H1 (cell line): ENCODE data around the gene CCDC74A. TPM values are rescaled to one million over a fixed set of nuclear protein-coding genes. Genes with fewer than 3 reads are reported as not detected.
"Not testable (repeated sequence)": the region's sequence is repeated elsewhere in the genome, so short reads cannot be mapped to it uniquely, and the experiment has no call there.

Experiments
- CTCF ChIA-PET: fragments of 300-600 bp; sonication (Branson Sonifier 250); formaldehyde crosslinking; loops from one replicate; lab custom pipeline; 2021; ENCODE audit not compliant: partially characterized antibody; lab: Charles Lee
- POLR2A ChIA-PET: fragments of 300-600 bp; sonication (Branson Sonifier 250); formaldehyde crosslinking; loops from one replicate; lab custom pipeline; 2021; ENCODE audit warnings: inconsistent platforms; ENCODE audit not compliant: partially characterized antibody; lab: Charles Lee
- DNase-seq, 2 experiments: peaks; one replicate each; pipeline versions ENCODE4 v3.0.0 to v3.0.0-alpha.2; 2010 to 2022; ENCODE audit warnings: low spot score in 2 of 2, low read depth in 1 of 2, mixed read lengths in 1 of 2
- FAIRE-seq: peaks from 2 replicates; lab custom pipeline; 2011; peaks lifted over from hg19 to GRCh38; lab: Jason Lieb, UNC
- H2AFZ ChIP-seq: 2 replicates; pipeline ENCODE4 v1.8.1; 2012; ENCODE audit warnings: low read length, inconsistent platforms
- H2AK5ac ChIP-seq: 2 replicates; pipeline ENCODE4 v1.6.1; 2013; ENCODE audit warnings: low read depth, low read length
- H2BK120ac ChIP-seq: replicated peaks from 2 replicates; pipeline ENCODE3; 2013; ENCODE audit warnings: low read depth, low read length, inconsistent platforms
- H2BK12ac ChIP-seq: 2 replicates; pipeline ENCODE4 v1.6.1; 2013; ENCODE audit warnings: low read depth, low read length
- H2BK15ac ChIP-seq: 2 replicates; pipeline ENCODE4 v1.6.1; 2013; ENCODE audit warnings: low read length
- H2BK20ac ChIP-seq: 2 replicates; pipeline ENCODE4 v1.6.1; 2013; ENCODE audit warnings: low read length
- H2BK5ac ChIP-seq: 2 replicates; pipeline ENCODE4 v1.6.1; 2013; ENCODE audit warnings: low read depth, low read length
- H3K14ac ChIP-seq: 2 replicates; pipeline ENCODE4 v1.6.1; 2013; ENCODE audit warnings: inconsistent platforms; ENCODE audit not compliant: insufficient read length
- H3K18ac ChIP-seq: 2 replicates; pipeline ENCODE4 v1.6.1; 2013; ENCODE audit warnings: low read length; ENCODE audit errors: extremely low read depth
- H3K23ac ChIP-seq: 2 replicates; pipeline ENCODE4 v1.6.1; 2013; ENCODE audit warnings: inconsistent platforms; ENCODE audit not compliant: insufficient read length
- H3K23me2 ChIP-seq: 2 replicates; pipeline ENCODE4 v1.6.1; 2013; ENCODE audit warnings: low read depth, low read length
- H3K27ac ChIP-seq: 2 replicates; pipeline ENCODE4 v1.6.1; 2011; ENCODE audit warnings: low read depth, low read length, inconsistent platforms
- H3K27me3 ChIP-seq, 4 experiments: replicated peaks in 1 of 4; 1 replicate in 1 of 4; 2 replicates in 3 of 4; pipeline versions ENCODE4 v1.6.1 to v1.8.1; 2011 to 2013; ENCODE audit warnings: low read length in 3 of 4, mild to moderate bottlenecking in 3 of 4, inconsistent platforms in 2 of 4, mixed read lengths in 2 of 4, moderate library complexity in 1 of 4; ENCODE audit not compliant: control insufficient read depth in 3 of 4, insufficient read depth in 3 of 4; ENCODE audit errors: extremely low read depth in 1 of 4
- H3K36me3 ChIP-seq, 4 experiments: 2 replicates each; pipeline versions ENCODE4 v1.6.1 to v1.8.1; 2011 to 2013; ENCODE audit warnings: mild to moderate bottlenecking in 4 of 4, low read length in 3 of 4, moderate library complexity in 2 of 4, control low read depth in 1 of 4, inconsistent platforms in 1 of 4; ENCODE audit not compliant: insufficient read depth in 4 of 4, control insufficient read depth in 2 of 4
- H3K4ac ChIP-seq: replicated peaks from 2 replicates; pipeline ENCODE3; 2013; ENCODE audit warnings: low read length, low read depth, mixed read lengths, inconsistent platforms; ENCODE audit not compliant: insufficient read length
- H3K4me1 ChIP-seq, 4 experiments: replicated peaks in 1 of 4; 1 replicate in 1 of 4; 2 replicates in 3 of 4; pipeline versions ENCODE4 v1.6.1 to v1.8.1; 2011 to 2013; ENCODE audit warnings: low read length in 3 of 4, inconsistent platforms in 2 of 4, mixed read lengths in 1 of 4; ENCODE audit not compliant: insufficient read depth in 4 of 4, control insufficient read depth in 3 of 4
- H3K4me2 ChIP-seq, 2 experiments: 2 replicates each; pipeline versions ENCODE4 v1.6.1 to v1.8.1; 2011 to 2013; ENCODE audit warnings: low read depth in 2 of 2, low read length in 2 of 2, control low read depth in 1 of 2, inconsistent platforms in 1 of 2, mild to moderate bottlenecking in 1 of 2; ENCODE audit not compliant: insufficient read depth in 1 of 2
- H3K4me3 ChIP-seq, 4 experiments: fragments of 200-600, 300-600 bp in 1 of 4; sonication (generic), shearing (Covaris generic), sonication (Bioruptor Twin) in 1 of 4; 2 replicates each; pipeline versions ENCODE4 v1.5.1 to v1.8.1; 2011 to 2016; ENCODE audit warnings: low read length in 4 of 4, low read depth in 3 of 4, control low read depth in 2 of 4, inconsistent platforms in 2 of 4, mild to moderate bottlenecking in 2 of 4, mixed read lengths in 1 of 4, moderate library complexity in 1 of 4; ENCODE audit not compliant: insufficient read depth in 2 of 4; ENCODE audit errors: extremely low read depth in 1 of 4
- H3K56ac ChIP-seq: replicated peaks from 2 replicates; pipeline ENCODE3; 2013; ENCODE audit warnings: low read depth, mild to moderate bottlenecking, mixed read lengths, low read length, inconsistent platforms; ENCODE audit not compliant: insufficient read length
- H3K79me1 ChIP-seq: 2 replicates; pipeline ENCODE4 v1.6.1; 2013; ENCODE audit warnings: low read depth, low read length, control low read depth
- H3K79me2 ChIP-seq, 2 experiments: 2 replicates each; pipeline versions ENCODE4 v1.6.1 to v1.8.1; 2012 to 2013; ENCODE audit warnings: low read length in 2 of 2, mild to moderate bottlenecking in 2 of 2, inconsistent platforms in 1 of 2; ENCODE audit not compliant: insufficient read depth in 2 of 2, control insufficient read depth in 1 of 2
- H3K9ac ChIP-seq, 4 experiments: replicated peaks in 1 of 4; 1 replicate in 1 of 4; 2 replicates in 3 of 4; pipeline versions ENCODE4 v1.6.1 to v1.8.1; 2011 to 2013; ENCODE audit warnings: low read depth in 3 of 4, low read length in 3 of 4, control low read depth in 2 of 4, mild to moderate bottlenecking in 2 of 4, moderate library complexity in 2 of 4, inconsistent platforms in 1 of 4; ENCODE audit errors: extremely low read depth in 1 of 4
- H3K9me3 ChIP-seq, 2 experiments: 2 replicates each; pipeline versions ENCODE4 v1.6.1 to v1.8.1; 2012 to 2013; ENCODE audit warnings: mild to moderate bottlenecking in 2 of 2, moderate library complexity in 2 of 2, control low read depth in 1 of 2, inconsistent platforms in 1 of 2, low read depth in 1 of 2, low read length in 1 of 2, mixed read lengths in 1 of 2; ENCODE audit not compliant: insufficient read depth in 2 of 2
- H4K20me1 ChIP-seq, 2 experiments: replicated peaks in 1 of 2; 2 replicates each; pipeline versions ENCODE3 to v1.8.1; 2011 to 2013; ENCODE audit warnings: inconsistent platforms in 2 of 2, low read length in 2 of 2, mild to moderate bottlenecking in 1 of 2; ENCODE audit not compliant: insufficient read depth in 2 of 2, control insufficient read depth in 1 of 2
- H4K5ac ChIP-seq: 2 replicates; pipeline ENCODE4 v1.6.1; 2013; ENCODE audit warnings: low read length, low read depth, mixed read lengths, inconsistent platforms; ENCODE audit not compliant: insufficient read length
- H4K8ac ChIP-seq: 2 replicates; pipeline ENCODE4 v1.8.0; 2013; ENCODE audit warnings: mild to moderate bottlenecking, moderate library complexity, low read length, inconsistent platforms; ENCODE audit not compliant: insufficient read depth; ENCODE audit errors: extremely low read depth
- H4K91ac ChIP-seq: replicated peaks from 2 replicates; pipeline ENCODE3; 2013; ENCODE audit warnings: low read length, mixed read lengths, inconsistent platforms; ENCODE audit not compliant: insufficient read length
- WGBS, 2 experiments: shearing (Covaris generic) in 1 of 2; methylation state at CpG; one replicate each; pipeline versions ENCODE4 v1.1.6 to v1.1.7; 2013 to 2015; ENCODE audit warnings: low lambda C conversion rate in 2 of 2, mixed read lengths in 2 of 2, inconsistent platforms in 1 of 2, low coverage in 1 of 2, missing lambda C conversion rate in 1 of 2; ENCODE audit not compliant: insufficient replicate concordance in 2 of 2, insufficient coverage in 1 of 2, insufficient read length in 1 of 2; ENCODE audit errors: extremely low coverage in 1 of 2, missing lambda C conversion rate in 1 of 2; 5-methylcytosine and 5-hydroxymethylcytosine counted together
- polyA plus RNA-seq, 7 experiments: library from polyadenylated mRNA; depleted of rRNA in 3 of 7; stranded (reverse) in 5 of 7; unstranded in 2 of 7; fragments of >200 nt in 5 of 7; fragments of 200-250 nt in 2 of 7; gene quantifications; 1 replicate in 5 of 7; 2 replicates in 1 of 7; 4 replicates in 1 of 7; pipeline versions ENCODE4 v1.2.1 to v1.2.3, GENCODE V29; 2011 to 2013; ENCODE audit warnings: missing spikeins in 2 of 7, mixed read lengths in 2 of 7
- total RNA-seq: library from RNA; stranded (reverse); fragmentation: NEBNext Ultra II Directional; extraction: Animal tissue kit (Norgen Biotek cat#: 25700); gene quantifications from 2 replicates; pipeline ENCODE4 v1.2.1, GENCODE V29; 2021

CCDC74A gene
- total and polyA plus RNA-seq, 2 of the 8 experiments (the other 6 are each of a cell fraction or from before 2014, with no cell fraction given): 18.1 to 21.0 TPM

- H4K8ac ChIP-seq, H2AFZ ChIP-seq, H4K5ac ChIP-seq, H3K4me1 ChIP-seq, H3K9me3 ChIP-seq, CTCF ChIA-PET, H2BK5ac ChIP-seq, H2BK15ac ChIP-seq, H3K56ac ChIP-seq, H2AK5ac ChIP-seq, H3K4me3 ChIP-seq, H2BK20ac ChIP-seq, FAIRE-seq, H3K14ac ChIP-seq, H4K91ac ChIP-seq, H3K23me2 ChIP-seq, H3K36me3 ChIP-seq, H2BK12ac ChIP-seq, H2BK120ac ChIP-seq, H3K9ac ChIP-seq, H3K4ac ChIP-seq, H3K27me3 ChIP-seq, H3K79me2 ChIP-seq, H3K27ac ChIP-seq, H3K23ac ChIP-seq, DNase-seq, H4K20me1 ChIP-seq, H3K18ac ChIP-seq, H3K4me2 ChIP-seq, H3K79me1 ChIP-seq: not testable (repeated sequence)
- WGBS, 2 experiments: 88% methylated on average over 10 of the region's 14 CpGs; no CpG with 5 or more reads in 1 of the 2 experiments
- POLR2A ChIA-PET: interaction anchor here (0.6 kb wide), 1 partner anchor 123 kb away, joined by 3 read pairs; no protein-coding TSS in a partner anchor
Observed at GRCh38 chr2:131536841-131537240, 9.2 kb downstream of the CCDC74A start.

- 94% methylated on average over 13 of the region's 13 CpGs; no CpG with 5 or more reads in 1 of the 2 experiments for WGBS, 2 experiments
- H4K91ac ChIP-seq, CTCF ChIA-PET, H3K79me2 ChIP-seq, H3K4me2 ChIP-seq, H2BK120ac ChIP-seq, H3K4me1 ChIP-seq, POLR2A ChIA-PET, H3K36me3 ChIP-seq, H2AK5ac ChIP-seq, H3K23ac ChIP-seq, DNase-seq, H2AFZ ChIP-seq, H3K56ac ChIP-seq, H3K9ac ChIP-seq, H2BK5ac ChIP-seq, H3K79me1 ChIP-seq, H4K20me1 ChIP-seq, H3K9me3 ChIP-seq, FAIRE-seq, H2BK20ac ChIP-seq, H3K4me3 ChIP-seq, H2BK15ac ChIP-seq, H3K18ac ChIP-seq, H2BK12ac ChIP-seq, H3K14ac ChIP-seq, H3K27me3 ChIP-seq, H3K4ac ChIP-seq, H4K8ac ChIP-seq, H3K27ac ChIP-seq, H4K5ac ChIP-seq, H3K23me2 ChIP-seq: not testable (repeated sequence)
Observed at GRCh38 chr2:131538856-131539255, 11.2 kb downstream of the CCDC74A start.
